Ureter (tissue), 1 donor: Measurements from ENCODE around the gene LBP. TPM values are rescaled to one million over a fixed set of nuclear protein-coding genes. Genes with fewer than 3 reads are reported as not detected.

Experiments used
- total RNA-seq: library from RNA; stranded (reverse); gene quantifications from one replicate; pipeline ENCODE4 v1.2.4, GENCODE V29; 2023
- donor health status: DM: yes; HTN: yes; CAD: no.

LBP gene
- total RNA-seq, 1 donor from 2014 or later: 0.83 TPM

Other genes starting within 250 kb of the LBP start
- gene TGM2, start 181.2 kb upstream of the LBP start, total RNA-seq: 143 TPM
- gene KIAA1755, start 85.7 kb upstream of the LBP start, total RNA-seq: 3.9 TPM
- not detected for gene BPI, start 42.3 kb upstream of the LBP start, total RNA-seq
- gene SNHG17, start 88.8 kb downstream of the LBP start, total RNA-seq: 54.1 TPM
- 67.9 TPM for gene RALGAPB, start 126.4 kb downstream of the LBP start, total RNA-seq
- gene ADIG, start 234.7 kb downstream of the LBP start, total RNA-seq: not detected